K562 (cell line): ENCODE measurements around the gene GABRP. TPM values are rescaled to one million over a fixed set of nuclear protein-coding genes. Genes with fewer than 3 reads are reported as not detected.

Experiments
- ATAC-seq: fragments of 200-7000 bp; cut with Tn5 transposase; 3 replicates; pipeline ENCODE4 v1.9.1; 2020; ENCODE audit warnings: moderate library complexity
- BruUV-seq: library from RNA; stranded (reverse); fragments of 400-500 nt; replicated peaks from 2 replicates; lab custom pipeline; 2021; lab: Mats Ljungman, UMichigan
- CTCF ChIA-PET: fragments of 300-600 bp; formaldehyde crosslinking; extraction: SDS; loops from one replicate; lab custom pipeline; 2021; ENCODE audit warnings: low intra/inter-chr PET ratio; lab: Yijun Ruan, JAX
- POLR2A ChIA-PET: fragments of 300-600, 350-650 bp; sonication (Branson Sonifier 250); formaldehyde crosslinking; extraction: SDS; loops from one replicate; lab custom pipeline; 2021; ENCODE audit warnings: antibody characterized with exemption, inconsistent platforms; lab: Yijun Ruan, JAX
- DNase-seq, 4 experiments: peaks; one replicate each; pipeline versions ENCODE4 v3.0.0 to v3.0.0-alpha.2; 2011 to 2018; ENCODE audit warnings: low spot score in 3 of 4, mixed read lengths in 3 of 4; ENCODE audit errors: extremely low read depth in 1 of 4
- FAIRE-seq: peaks from 2 replicates; lab custom pipeline; 2011; peaks lifted over from hg19 to GRCh38; lab: Jason Lieb, UNC
- H2AFZ ChIP-seq: 2 replicates; pipeline ENCODE4 v1.6.0; 2011; ENCODE audit warnings: low read depth, low read length, control low read depth, inconsistent platforms
- H3K27ac ChIP-seq: fragments of 200-600 bp; 3 replicates; pipeline ENCODE4 v1.8.0; 2011; ENCODE audit warnings: low read depth, mild to moderate bottlenecking, control low read depth, inconsistent platforms, low read length, moderate library complexity, mixed read lengths; ENCODE audit errors: extremely low read depth
- H3K27me3 ChIP-seq, 2 experiments: fragments of 300-600 bp in 1 of 2; 2 replicates in 1 of 2; 3 replicates in 1 of 2; pipeline versions ENCODE4 v1.6.0 to v1.8.0; 2011; ENCODE audit warnings: inconsistent platforms in 2 of 2, low read length in 2 of 2, mild to moderate bottlenecking in 1 of 2, mixed read lengths in 1 of 2, moderate library complexity in 1 of 2; ENCODE audit not compliant: control insufficient read depth in 2 of 2, insufficient read depth in 2 of 2
- H3K36me3 ChIP-seq: fragments of 300-600 bp; 3 replicates; pipeline ENCODE4 v1.8.0; 2011; ENCODE audit warnings: mild to moderate bottlenecking, low read length, inconsistent platforms; ENCODE audit not compliant: control insufficient read depth, insufficient read depth
- H3K4me1 ChIP-seq, 2 experiments: fragments of 200-600 bp in 1 of 2; replicated peaks in 1 of 2; 2 replicates in 1 of 2; 3 replicates in 1 of 2; pipeline versions ENCODE4 v1.5.1 to v1.8.0; 2011; ENCODE audit warnings: inconsistent platforms in 2 of 2, low read length in 2 of 2, mild to moderate bottlenecking in 1 of 2, mixed read lengths in 1 of 2, moderate library complexity in 1 of 2; ENCODE audit not compliant: control insufficient read depth in 2 of 2, insufficient read depth in 2 of 2
- H3K4me2 ChIP-seq: 2 replicates; pipeline ENCODE4 v1.6.1; 2011; ENCODE audit warnings: low read length, control low read depth, inconsistent platforms, mixed read lengths; ENCODE audit not compliant: insufficient read depth
- H3K4me3 ChIP-seq: fragments of 200-600 bp; sonication (generic), shearing (Covaris generic); 2 replicates; pipeline ENCODE4 v1.5.1; 2016; ENCODE audit warnings: control low read depth, inconsistent platforms
- H3K79me2 ChIP-seq: fragments of 200-600 bp; 3 replicates; pipeline ENCODE4 v1.8.0; 2011; ENCODE audit warnings: low read length, inconsistent platforms; ENCODE audit not compliant: control insufficient read depth, insufficient read depth
- H3K9ac ChIP-seq, 2 experiments: 2 replicates each; pipeline versions ENCODE4 v1.6.0 to v1.6.1; 2011; ENCODE audit warnings: low read depth in 2 of 2, low read length in 2 of 2, control low read depth in 1 of 2, inconsistent platforms in 1 of 2, mild to moderate bottlenecking in 1 of 2, mixed read lengths in 1 of 2; ENCODE audit not compliant: insufficient read depth in 1 of 2
- H3K9me1 ChIP-seq: one replicate; pipeline ENCODE4 v1.6.0; 2011; ENCODE audit warnings: inconsistent platforms, mild to moderate bottlenecking, low read length, moderate library complexity; ENCODE audit not compliant: control insufficient read depth, insufficient read depth
- H3K9me3 ChIP-seq: replicated peaks from 2 replicates; pipeline ENCODE4 v1.5.1; 2011; ENCODE audit warnings: low read depth, low read length, inconsistent platforms; ENCODE audit not compliant: control insufficient read depth, insufficient read depth
- H4K20me1 ChIP-seq: replicated peaks from 2 replicates; pipeline ENCODE4 v1.6.1; 2011; ENCODE audit warnings: low read length, inconsistent platforms, mixed read lengths; ENCODE audit not compliant: control insufficient read depth, insufficient read depth
- BCL6 ChIP-seq: fragments of 250-450 bp; sonication (Bioruptor Pico); IDR thresholded peaks from 2 replicates; pipeline ENCODE4 v1.4.0; 2020
- CBFB ChIP-seq: sonication (generic); formaldehyde crosslinking; IDR thresholded peaks from 2 replicates; pipeline ENCODE4 v1.4.0; 2020; ENCODE audit warnings: mild to moderate bottlenecking, missing genetic modification reagents
- CEBPG ChIP-seq, 3 experiments: fragments of 200-800 bp in 1 of 3; sonication (Bioruptor generic) in 1 of 3; sonication (generic) in 1 of 3; formaldehyde crosslinking in 1 of 3; IDR thresholded peaks in 2 of 3; conservative IDR thresholded peaks in 1 of 3; 2 replicates each; pipeline versions ENCODE4 v1.6.1 to v1.8.0; 2016 to 2022; ENCODE audit warnings: missing compliant biosample characterization in 2 of 3, missing genetic modification characterization in 2 of 3, mild to moderate bottlenecking in 1 of 3, missing genetic modification reagents in 1 of 3
- HNRNPUL1 ChIP-seq: fragments of 200-400 bp; formaldehyde crosslinking; IDR thresholded peaks from 2 replicates; pipeline ENCODE4 v1.6.1; 2017; ENCODE audit warnings: low read length
- L3MBTL2 ChIP-seq: fragments of 450-650 bp; IDR thresholded peaks from 2 replicates; pipeline ENCODE4 v1.6.1; 2016; ENCODE audit warnings: mild to moderate bottlenecking, moderate library complexity
- MCM5 ChIP-seq: fragments of 450-650 bp; IDR thresholded peaks from 2 replicates; pipeline ENCODE4 v1.6.1; 2016; ENCODE audit warnings: low read depth
- NR2C1 ChIP-seq, 2 experiments: fragments of 450-650 bp; IDR thresholded peaks; 2 replicates each; pipeline ENCODE4 v1.6.1; 2017; ENCODE audit warnings: mild to moderate bottlenecking in 2 of 2, antibody characterized with exemption in 1 of 2, inconsistent platforms in 1 of 2, missing compliant biosample characterization in 1 of 2, missing genetic modification characterization in 1 of 2
- SIN3A ChIP-seq, 2 experiments: fragments of 150-350 bp in 1 of 2; IDR thresholded peaks; 2 replicates each; pipeline ENCODE4 v1.6.1; 2011 to 2016; ENCODE audit warnings: borderline replicate concordance in 2 of 2, low read depth in 2 of 2, low read length in 2 of 2, mild to moderate bottlenecking in 2 of 2, moderate library complexity in 2 of 2; ENCODE audit not compliant: control insufficient read depth in 1 of 2
- TAF9B ChIP-seq: fragments of 450-650 bp; IDR thresholded peaks from 2 replicates; pipeline ENCODE4 v1.6.1; 2018; ENCODE audit warnings: mild to moderate bottlenecking; ENCODE audit not compliant: partially characterized antibody
- TBL1XR1 ChIP-seq, 2 experiments: IDR thresholded peaks; 2 replicates each; pipeline ENCODE4 v1.6.1; 2012; ENCODE audit warnings: improper control_type of control experiment in 2 of 2, low read length in 2 of 2, mild to moderate bottlenecking in 1 of 2
- TCF3 ChIP-seq: sonication (generic); formaldehyde crosslinking; IDR thresholded peaks from 2 replicates; pipeline ENCODE4 v1.4.0; 2020; ENCODE audit warnings: mild to moderate bottlenecking, missing genetic modification reagents
- ZFP1 ChIP-seq: fragments of 450-650 bp; formaldehyde crosslinking; IDR thresholded peaks from 2 replicates; pipeline ENCODE4 v1.4.0; 2020; ENCODE audit warnings: mild to moderate bottlenecking, mixed read lengths
- ZNF165 ChIP-seq: fragments of 250-450 bp; sonication (Bioruptor Pico); IDR thresholded peaks from 2 replicates; pipeline ENCODE4 v1.4.0; 2020; ENCODE audit warnings: borderline replicate concordance
- ZNF717 ChIP-seq: fragments of 250-450 bp; sonication (Bioruptor Pico); IDR thresholded peaks from 2 replicates; pipeline ENCODE4 v1.5.0; 2021
- ZNF785 ChIP-seq: fragments of 250-450 bp; sonication (Bioruptor Pico); IDR thresholded peaks from 2 replicates; pipeline ENCODE4 v1.4.0; 2020; ENCODE audit warnings: mild to moderate bottlenecking
- WGBS: fragments of 100-300 bp; shearing (Covaris generic); methylation state at CpG from one replicate; pipeline ENCODE4 v1.1.6; 2016; ENCODE audit warnings: low coverage, mixed read lengths; ENCODE audit not compliant: insufficient coverage; ENCODE audit errors: missing lambda C conversion rate; 5-methylcytosine and 5-hydroxymethylcytosine counted together
- in situ Hi-C: fragments of 300-500 bp; cut with MboI; formaldehyde crosslinking; loops from 4 replicates; pipeline ENCODE4 v1.15.0; 2018; ENCODE audit warnings: inconsistent platforms, mixed read lengths
- intact Hi-C: fragments of 100-400 bp; cut with micrococcal nuclease; formaldehyde crosslinking; loops from 2 replicates; pipeline ENCODE4 v1.14.2; 2022
- polyA plus RNA-seq, 8 experiments: library from polyadenylated mRNA; depleted of rRNA in 4 of 8; stranded (reverse) in 5 of 8; unstranded in 3 of 8; fragments of >200 nt; fragmentation: Nextera tagmentation in 2 of 8; fragmentation: Illumina TruSeq in 1 of 8; extraction: Ambion mirVana in 2 of 8; extraction: Trizol in 1 of 8; gene quantifications; 2 replicates each; pipeline versions ENCODE4 v1.2.1 to v1.2.3, GENCODE V29; 2011 to 2014; ENCODE audit warnings: inconsistent platforms in 1 of 8, missing spikeins in 1 of 8
- total RNA-seq, 7 experiments: library from RNA; depleted of rRNA in 6 of 7; stranded (reverse); fragments of >200 nt in 6 of 7; fragmentation: Illumina TruSeq in 2 of 7; extraction: Trizol in 2 of 7; gene quantifications; 2 replicates each; pipeline versions ENCODE4 v1.2.1 to v1.2.3, GENCODE V29; 2011 to 2021; ENCODE audit warnings: low replicate concordance in 1 of 7
- TF ChIP-seq, protein P1 (sequence below), 2 experiments: fragments of 450-650 bp; IDR thresholded peaks; 2 replicates each; pipeline ENCODE4 v1.6.1; 2016; ENCODE audit warnings: mild to moderate bottlenecking in 2 of 2, borderline replicate concordance in 1 of 2, low read depth in 1 of 2, moderate library complexity in 1 of 2

Gene GABRP
- total and polyA plus RNA-seq, 9 of the 15 experiments (the other 6 are each of a cell fraction or from before 2014, with no cell fraction given) = not detected

DNA sequence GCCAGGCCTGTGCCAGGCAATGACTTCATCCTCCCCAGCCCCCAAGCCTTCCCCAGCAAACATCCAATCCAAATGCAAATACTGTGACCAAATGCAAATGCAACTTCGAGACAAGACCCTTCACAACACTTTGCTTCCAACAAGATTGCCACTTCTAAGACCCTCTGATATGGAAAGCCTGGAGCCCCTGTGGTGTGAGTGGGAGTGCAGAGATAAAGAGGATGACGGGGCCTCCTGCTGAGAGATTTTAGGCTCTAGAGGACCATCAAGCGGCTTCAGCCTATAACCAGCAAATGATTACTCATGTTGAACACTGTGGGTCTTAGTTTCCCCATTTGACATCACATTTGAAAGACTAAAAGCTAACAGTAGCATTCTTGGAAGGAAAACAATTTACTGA, 46.6 kb upstream of the GABRP start:
- H4K20me1 ChIP-seq = no peaks in the 10 kb centered on the region
- 0% methylated on average over 3 of the region's 3 CpGs for whole genome bisulfite sequencing
- DNase-seq (no peak), FAIRE-seq (no peak), ATAC-seq (no peak)
- POLR2A ChIA-PET = no interaction called here
- H3K27ac ChIP-seq = no peak overlapping the region
- no peak overlapping the region for H3K4me3 ChIP-seq
- no peak overlapping the region for H3K9ac ChIP-seq
- BruUV-seq = no TSS peak
- H3K79me2 ChIP-seq = no peaks in the 10 kb centered on the region
- no peaks in the 10 kb centered on the region for H3K36me3 ChIP-seq
- no peaks in the 10 kb centered on the region for H3K9me1 ChIP-seq
- H2AFZ ChIP-seq = no peak overlapping the region
- intact Hi-C loops (no loop called here), in situ Hi-C loops (no loop called here)
- CTCF ChIA-PET = no interaction called here
- H3K9me3 ChIP-seq = no peaks in the 10 kb centered on the region
- H3K4me1 ChIP-seq = no peaks in the 10 kb centered on the region
- H3K27me3 ChIP-seq = no peaks in the 10 kb centered on the region
- H3K4me2 ChIP-seq = no peak overlapping the region
- TF ChIP-seq TAF9B = no peak
- no peak for TF ChIP-seq TCF3
- no peak for TF ChIP-seq MCM5
- TF ChIP-seq, protein P1, sequence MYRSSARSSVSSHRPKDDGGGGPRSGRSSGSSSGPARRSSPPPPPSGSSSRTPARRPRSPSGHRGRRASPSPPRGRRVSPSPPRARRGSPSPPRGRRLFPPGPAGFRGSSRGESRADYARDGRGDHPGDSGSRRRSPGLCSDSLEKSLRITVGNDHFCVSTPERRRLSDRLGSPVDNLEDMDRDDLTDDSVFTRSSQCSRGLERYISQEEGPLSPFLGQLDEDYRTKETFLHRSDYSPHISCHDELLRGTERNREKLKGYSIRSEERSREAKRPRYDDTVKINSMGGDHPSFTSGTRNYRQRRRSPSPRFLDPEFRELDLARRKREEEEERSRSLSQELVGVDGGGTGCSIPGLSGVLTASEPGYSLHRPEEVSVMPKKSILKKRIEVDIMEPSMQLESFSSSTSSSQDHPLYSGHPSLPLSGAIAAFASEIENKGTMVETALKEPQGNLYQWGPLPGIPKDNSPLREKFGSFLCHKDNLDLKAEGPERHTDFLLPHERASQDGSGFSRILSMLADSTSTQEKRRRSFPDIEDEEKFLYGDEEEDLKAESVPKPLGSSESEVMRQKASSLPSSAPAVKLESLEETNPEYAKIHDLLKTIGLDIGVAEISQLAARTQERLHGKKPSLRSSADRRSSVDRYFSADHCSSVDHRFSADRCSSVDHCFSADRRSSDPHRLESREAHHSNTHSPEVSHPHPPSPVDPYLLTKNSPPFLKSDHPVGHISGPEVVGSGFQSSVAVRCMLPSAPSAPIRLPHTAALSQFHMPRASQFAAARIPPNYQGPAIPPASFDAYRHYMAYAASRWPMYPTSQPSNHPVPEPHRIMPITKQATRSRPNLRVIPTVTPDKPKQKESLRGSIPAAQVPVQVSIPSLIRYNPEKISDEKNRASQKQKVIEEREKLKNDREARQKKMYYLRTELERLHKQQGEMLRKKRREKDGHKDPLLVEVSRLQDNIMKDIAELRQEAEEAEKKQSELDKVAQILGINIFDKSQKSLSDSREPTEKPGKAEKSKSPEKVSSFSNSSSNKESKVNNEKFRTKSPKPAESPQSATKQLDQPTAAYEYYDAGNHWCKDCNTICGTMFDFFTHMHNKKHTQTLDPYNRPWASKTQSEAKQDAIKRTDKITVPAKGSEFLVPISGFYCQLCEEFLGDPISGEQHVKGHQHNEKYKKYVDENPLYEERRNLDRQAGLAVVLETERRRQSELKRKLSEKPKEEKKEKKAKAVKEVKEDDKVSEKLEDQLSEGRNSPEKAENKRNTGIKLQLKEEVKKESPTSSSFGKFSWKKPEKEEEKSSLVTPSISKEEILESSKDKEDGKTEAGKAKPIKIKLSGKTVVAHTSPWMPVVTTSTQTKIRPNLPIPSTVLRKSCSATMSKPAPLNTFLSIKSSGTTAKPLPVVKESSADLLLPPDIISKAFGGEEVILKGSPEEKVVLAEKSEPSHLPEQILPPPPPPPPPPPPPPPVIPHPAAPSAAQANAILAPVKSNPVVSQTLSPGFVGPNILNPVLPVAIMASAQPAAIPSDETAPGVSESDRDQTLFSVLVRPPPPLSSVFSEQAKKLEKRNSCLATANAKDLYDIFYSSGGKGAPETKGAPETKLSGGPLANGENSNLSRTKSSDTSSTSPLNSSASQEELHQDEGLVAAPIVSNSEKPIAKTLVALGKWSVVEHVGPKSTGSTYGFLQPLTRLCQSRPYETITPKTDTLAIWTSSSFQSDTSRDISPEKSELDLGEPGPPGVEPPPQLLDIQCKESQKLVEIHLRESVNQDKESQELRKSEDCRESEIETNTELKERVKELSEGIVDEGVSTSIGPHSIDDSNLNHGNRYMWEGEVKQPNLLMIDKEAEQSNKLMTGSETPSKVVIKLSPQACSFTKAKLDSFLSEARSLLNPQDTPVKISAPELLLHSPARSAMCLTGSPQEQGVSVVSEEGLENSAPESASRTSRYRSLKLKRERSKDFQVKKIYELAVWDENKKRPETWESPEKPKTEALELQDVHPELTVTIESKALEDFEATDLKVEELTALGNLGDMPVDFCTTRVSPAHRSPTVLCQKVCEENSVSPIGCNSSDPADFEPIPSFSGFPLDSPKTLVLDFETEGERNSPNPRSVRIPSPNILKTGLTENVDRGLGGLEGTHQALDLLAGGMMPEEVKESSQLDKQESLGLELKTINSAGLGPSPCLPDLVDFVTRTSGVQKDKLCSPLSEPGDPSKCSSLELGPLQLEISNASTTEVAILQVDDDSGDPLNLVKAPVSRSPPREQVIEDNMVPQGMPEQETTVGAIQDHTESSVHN (IDR thresholded peaks at IDR 0.05; ENCODE audit: borderline replicate concordance in 1 of 2, low read depth in 1 of 2) = no peak
- no peak for TF ChIP-seq CBFB (CRISPR knock-in tag)
- TF ChIP-seq ZNF717 (CRISPR knock-in tag) = no peak
- TF ChIP-seq BCL6 (CRISPR knock-in tag) = no peak
- TF ChIP-seq ZFP1 (CRISPR knock-in tag) = no peak
- no peak for TF ChIP-seq ZNF165 (CRISPR knock-in tag)
- TF ChIP-seq SIN3A (IDR thresholded peaks at IDR 0.05; ENCODE audit: borderline replicate concordance in 2 of 2, control insufficient read depth in 1 of 2, low read depth in 2 of 2, low read length in 2 of 2) = no peak
- TF ChIP-seq NR2C1 (IDR thresholded peaks at IDR 0.05) = no peak
- TF ChIP-seq NR2C1 (tag; IDR thresholded peaks at IDR 0.05) = no peak
- no peak for TF ChIP-seq HNRNPUL1
- TF ChIP-seq ZNF785 (CRISPR knock-in tag) = no peak
- TF ChIP-seq L3MBTL2 = no peak
- no peak for TF ChIP-seq CEBPG (CRISPR knock-in tag; IDR thresholded peaks at IDR 0.05)
- no peak for TF ChIP-seq CEBPG (tag; conservative IDR thresholded peaks at IDR 0.05 in 1 of 2, IDR thresholded peaks at IDR 0.05 in 1 of 2)
- no peak for TF ChIP-seq TBL1XR1 (IDR thresholded peaks at IDR 0.05; ENCODE audit: low read length in 2 of 2)
